ENCODE data around the gene DMBX1.

The DMBX1 gene

GRCh38 chr1:46489638-46490405 is at the start of gene DMBX1:
TSS of gene DMBX1 (plus strand) at chr1:46489836. CDS start at chr1:46507011, 17,175 bp downstream.
- DNase-seq (ENCODE audit: low read depth): no peak

GRCh38 chr1:46440478-46440877 is 49.2 kb upstream of the DMBX1 start:
- no peak for DNase-seq (ENCODE audit: low read depth)

DNA sequence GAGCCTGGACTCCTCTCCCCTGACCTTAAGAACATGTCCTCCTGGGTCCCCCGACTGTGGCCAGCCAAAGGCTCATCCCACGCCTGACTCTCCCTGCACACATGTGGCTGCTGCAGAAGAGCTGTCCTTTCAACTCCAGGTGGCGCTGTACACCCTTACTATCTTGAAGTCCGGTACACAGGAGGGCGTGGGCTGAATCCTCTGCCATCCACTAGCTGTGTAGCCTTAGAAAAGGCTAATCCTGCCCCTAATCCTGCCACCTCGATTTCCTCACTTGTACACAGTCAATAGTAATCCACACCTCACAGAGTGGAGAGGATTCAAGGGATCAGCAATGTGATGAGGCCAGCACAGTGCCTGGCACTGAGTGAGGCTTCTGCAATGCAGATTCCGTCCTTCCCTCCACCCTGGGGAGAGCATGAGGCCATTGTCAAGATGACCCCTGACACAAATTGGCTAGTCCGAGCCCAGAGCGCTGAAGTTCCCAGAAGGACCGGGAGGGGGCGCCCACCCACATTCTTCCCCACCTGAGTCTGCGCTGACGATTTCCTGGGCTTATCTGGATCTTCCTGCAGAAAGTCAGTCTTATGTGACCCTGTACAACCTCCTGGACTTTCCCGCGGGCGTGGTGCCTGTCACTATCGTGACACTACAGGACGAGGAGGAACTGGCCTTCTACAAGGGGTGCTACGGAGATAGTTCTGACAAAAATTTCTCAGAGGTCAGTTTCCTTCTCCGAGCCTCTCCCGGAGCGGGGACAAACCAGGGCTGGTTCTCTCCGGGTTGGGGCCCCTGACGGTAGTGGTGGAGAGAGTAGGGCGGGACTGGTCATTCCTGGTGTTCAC is 47.1 kb upstream of the DMBX1 start:
- DNase-seq (ENCODE audit: low read depth): peak; percentile 34

- no peak for DNase-seq (ENCODE audit: low read depth)
These were observed 45.2 kb upstream of the DMBX1 start for GRCh38 chr1:46444466-46444865.

- DNase-seq (ENCODE audit: low read depth): no peak
These were observed 43.8 kb upstream of the DMBX1 start for GRCh38 chr1:46445773-46446256.

DNA sequence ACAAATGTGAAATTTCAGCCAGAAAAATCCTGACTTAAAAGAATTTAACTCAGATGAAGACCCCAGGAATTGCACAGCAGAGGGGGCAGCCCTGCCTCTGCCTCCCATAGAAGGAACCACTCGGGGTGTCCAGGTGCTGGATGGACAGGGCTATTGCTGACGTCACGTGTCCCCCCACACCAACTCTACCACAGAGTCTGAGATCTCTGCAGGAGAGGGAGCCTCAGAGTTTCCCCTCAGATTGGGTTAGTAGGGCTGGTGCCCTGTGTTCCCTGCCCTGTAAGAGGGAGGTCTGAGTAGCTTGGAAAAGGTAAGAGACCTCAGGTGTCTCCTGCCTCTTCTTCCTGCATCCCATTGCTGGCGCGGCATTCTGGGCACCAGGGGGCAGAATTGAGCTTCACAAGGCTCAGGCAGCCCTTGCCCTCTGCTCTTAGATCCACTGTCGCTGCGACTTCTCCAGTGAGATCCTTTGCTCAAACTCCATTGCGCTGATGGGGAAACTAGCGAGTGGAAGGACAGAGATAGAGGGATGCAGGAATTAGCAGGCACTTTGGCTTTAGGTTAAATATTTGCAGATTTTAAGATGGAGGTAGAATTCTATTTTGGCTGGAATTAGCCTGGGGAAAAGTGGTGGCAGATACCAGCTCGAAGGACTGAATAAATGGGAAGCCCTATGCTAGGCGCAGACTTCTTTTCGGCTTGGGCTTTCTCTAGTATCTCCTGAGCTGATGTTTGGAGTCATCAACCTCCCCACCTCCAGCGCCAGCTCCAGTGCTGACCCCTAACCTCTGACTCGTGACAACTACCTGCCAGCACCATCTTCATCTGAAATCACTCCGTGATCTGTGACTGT is 42.8 kb upstream of the DMBX1 start:
- DNase-seq (ENCODE audit: low read depth): peak; percentile 61

DNA sequence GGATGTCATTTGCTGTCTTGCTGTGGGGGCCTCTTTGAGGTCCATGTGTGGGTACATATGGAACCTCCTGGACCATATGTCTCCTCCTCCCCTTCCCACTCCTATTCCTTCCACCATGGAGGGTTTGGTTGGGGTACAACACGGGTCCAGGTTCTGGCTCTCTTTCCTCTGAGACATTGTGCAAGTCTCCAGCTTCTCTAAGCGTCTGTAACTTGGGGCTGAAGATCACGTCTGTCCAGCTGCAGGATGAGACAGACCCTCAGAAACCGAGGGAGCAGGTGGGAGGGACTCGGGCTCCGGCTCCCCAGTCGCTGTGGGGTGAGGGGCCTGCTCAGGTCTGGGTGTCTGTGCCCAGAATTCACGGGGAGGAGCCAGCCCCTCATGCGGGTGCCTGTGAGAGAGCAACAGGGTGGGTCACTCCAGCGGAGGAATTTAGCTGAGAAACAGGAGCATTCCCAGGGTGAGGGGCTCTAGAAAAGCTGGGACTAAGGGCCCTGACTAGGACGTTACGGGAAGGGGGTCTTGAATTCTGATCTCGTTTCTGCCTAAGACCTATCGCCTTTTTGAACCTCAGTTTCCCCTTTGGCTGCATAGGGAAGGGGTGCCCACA is 42.0 kb upstream of the DMBX1 start:
- no peak for DNase-seq (ENCODE audit: low read depth)

DNA sequence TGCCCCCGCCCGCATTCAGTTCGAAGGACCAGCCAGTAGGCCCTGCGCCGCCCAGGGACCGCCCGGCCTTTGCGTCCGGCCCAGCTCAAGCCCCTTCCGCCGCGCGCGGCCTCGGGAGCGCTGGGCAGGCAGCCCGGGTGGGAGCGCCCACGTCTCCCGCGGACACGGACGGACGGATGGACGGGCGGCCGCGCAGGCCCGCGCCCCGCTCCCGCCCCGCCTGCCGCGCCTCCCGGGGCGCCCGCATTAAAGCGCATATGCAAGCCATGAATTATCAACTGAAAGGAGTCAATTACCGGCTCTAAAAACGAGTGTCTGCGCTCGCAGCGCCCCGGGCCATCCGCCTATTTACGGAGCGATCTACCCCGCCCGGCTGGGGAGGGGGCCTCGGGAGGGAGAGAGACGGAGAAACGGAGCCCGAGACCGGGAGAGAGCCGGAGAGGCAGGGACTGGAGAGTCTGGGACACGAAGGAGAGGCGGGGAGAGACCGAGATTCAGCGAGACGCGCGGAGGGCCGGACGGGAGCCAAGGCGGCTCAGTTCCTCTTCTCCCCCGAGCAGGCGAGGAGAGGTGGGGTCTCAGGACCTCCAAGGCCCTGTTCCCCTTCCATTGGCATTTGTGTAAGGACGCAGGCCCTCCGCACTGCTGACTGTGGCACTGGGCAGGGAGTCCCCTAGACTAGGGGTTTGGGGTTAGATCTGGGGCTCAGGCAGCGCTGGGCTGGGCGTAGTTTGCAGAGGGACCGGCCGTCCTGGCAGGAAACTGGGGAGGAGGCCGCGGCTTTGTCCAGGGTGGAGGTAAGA is 41.3 kb upstream of the DMBX1 start:
- DNase-seq (ENCODE audit: low read depth): no peak

GRCh38 chr1:46449223-46450159 is 40.1 kb upstream of the DMBX1 start:
- no peak for DNase-seq (ENCODE audit: low read depth)

DNA sequence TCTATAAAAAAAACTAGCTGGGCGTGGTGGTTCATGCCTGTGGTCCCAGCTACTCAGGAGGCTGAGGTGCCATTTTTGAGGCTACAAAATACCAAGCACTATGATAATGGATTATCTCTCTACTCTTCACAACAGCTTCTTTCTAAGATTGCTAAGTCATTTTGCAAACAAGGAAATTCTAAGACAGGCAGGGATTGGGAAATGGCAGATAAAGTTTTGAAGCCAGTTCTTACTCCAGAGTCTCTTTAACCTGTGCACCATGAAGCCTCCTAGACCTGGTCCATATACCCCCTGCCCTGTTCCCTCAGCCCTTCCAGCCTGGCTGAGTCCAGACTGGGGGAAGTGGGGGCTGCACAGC is 39.5 kb upstream of the DMBX1 start:
- DNase-seq (ENCODE audit: low read depth): no peak

DNA sequence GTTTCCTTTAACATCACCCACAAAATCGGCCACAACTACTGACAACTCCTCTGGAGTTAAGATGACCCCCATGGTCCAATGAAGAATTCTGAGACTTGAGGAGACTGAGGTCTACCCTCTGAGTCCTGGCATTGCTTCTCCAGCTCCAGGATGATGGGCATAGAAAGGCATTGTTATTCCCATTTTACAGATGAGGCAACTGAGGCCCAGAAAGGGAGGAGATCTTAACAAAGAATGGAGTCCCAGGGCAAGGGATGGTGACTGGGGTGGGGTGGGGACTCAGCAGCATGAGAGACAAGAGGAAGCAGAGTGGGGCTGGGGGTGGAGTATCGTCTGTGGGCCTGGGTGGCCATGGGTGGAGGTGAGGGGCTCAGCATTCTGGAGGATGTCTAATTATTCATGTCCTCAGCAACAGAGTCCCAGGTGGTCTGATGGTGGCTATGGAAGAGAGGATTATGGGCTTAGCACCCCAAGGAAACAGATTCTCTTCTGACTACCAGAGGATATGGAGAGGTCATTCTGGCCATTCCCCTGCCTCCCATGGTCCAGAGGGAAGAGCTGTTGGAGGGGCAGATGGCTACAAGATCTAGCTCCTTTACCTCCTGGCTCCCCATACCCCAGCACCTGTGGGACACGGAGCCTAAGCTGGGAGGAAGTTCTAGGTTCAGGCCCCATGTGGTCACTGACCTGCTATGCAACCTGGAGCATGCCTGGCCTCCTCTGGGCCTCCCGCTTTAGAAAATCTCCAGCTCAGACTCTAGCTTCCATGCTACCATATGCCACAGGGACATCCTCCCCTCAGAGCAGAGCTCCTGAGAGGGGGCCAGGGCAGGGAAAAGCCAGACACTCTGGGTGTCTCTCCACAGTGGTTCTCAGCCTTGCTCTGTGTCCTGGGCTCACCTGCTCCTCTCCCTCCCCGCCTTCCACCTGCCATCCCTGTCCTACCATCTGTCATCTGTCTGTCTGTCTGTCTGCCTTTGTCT is 37.4 kb upstream of the DMBX1 start:
- no peak for DNase-seq (ENCODE audit: low read depth)

GRCh38 chr1:46452931-46453325 is 36.7 kb upstream of the DMBX1 start:
- no peak for DNase-seq (ENCODE audit: low read depth)

GRCh38 chr1:46453449-46453848 is 36.2 kb upstream of the DMBX1 start:
- DNase-seq (ENCODE audit: low read depth): no peak

DNA sequence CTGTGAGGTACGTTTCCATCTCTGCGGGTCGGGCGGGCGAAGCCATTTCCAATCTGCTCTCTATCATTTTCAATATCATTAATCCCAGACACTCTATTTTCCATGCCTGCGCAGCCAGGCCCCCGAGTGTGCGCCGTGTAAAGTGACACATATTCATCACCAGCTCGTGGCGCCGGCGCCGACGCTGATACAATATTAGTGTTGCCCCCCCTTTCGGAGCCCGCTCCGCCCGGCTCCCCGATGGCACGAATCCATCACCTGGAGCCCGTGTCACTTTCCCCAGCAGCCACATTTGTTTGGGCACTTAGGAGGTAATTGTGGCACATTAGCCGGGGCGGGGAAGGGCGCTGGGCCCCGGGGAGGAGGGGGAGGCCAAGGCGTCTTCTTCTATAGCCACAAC is 33.7 kb upstream of the DMBX1 start:
- DNase-seq (ENCODE audit: low read depth): no peak

DNA sequence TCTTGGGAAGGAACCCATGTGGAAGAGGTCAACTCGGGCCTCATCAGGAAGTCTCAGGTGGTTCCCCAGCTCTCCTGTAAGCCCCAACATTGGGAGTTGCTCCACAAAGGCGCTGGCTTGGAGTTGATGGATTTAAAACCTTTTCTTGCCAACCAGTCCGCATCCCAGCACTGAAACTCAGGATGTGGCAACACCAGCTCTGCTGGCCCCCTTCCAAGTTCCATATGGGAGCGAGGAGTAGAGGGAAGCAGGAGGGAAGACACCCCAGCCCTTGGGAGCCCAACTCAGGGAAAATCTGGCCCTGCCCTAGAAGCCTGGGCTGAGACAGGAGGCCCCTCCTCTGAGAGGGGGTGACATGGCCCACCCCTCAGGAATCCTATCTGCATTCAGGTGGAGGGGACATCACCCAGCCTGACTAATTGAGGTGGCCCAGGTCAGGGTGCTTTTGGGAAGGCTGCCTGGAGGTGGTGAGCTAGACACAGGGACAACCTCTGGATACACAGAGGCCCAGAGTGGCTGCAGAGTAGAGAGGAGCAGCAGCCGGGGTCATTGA is 33.1 kb upstream of the DMBX1 start:
- DNase-seq (ENCODE audit: low read depth): no peak

DNA sequence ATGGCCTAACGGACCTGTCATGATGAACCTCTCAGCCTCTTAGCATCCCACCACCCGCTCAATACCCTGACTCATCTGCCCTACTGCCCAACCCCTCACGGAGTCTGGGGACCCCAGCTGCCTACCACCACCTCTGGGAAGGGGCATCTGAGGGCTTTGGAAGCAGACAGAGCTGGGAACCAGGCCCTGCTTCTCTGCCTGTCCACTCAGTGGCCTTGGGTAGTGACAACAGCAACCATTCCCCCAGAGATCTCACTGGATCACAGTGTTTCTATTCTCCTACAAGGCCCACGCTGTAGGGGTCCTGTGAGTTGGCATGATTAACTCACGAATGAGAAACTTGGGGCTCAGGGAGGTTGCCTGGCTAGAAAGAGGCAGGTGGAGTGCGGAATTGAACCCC is 32.5 kb upstream of the DMBX1 start:
- DNase-seq (ENCODE audit: low read depth): no peak

- no peak for DNase-seq (ENCODE audit: low read depth)
These were observed 31.4 kb upstream of the DMBX1 start for GRCh38 chr1:46458190-46458589.

GRCh38 chr1:46458846-46459245 is 30.8 kb upstream of the DMBX1 start:
- no peak for DNase-seq (ENCODE audit: low read depth)

Measured in stimulated activated CD8-positive, alpha-beta memory T cell treated with anti-CD3 and anti-CD28 coated beads, Interleukin-15, amount 100 ng/mL, for 1 hour (primary cell).